Left renal cortex interstitium (tissue), 4 donors: ENCODE measurements around the gene SLC22A3. TPM values are rescaled to one million over a fixed set of nuclear protein-coding genes. Genes with fewer than 3 reads are reported as not detected.
"Not testable (repeated sequence)": the region's sequence is repeated elsewhere in the genome, so short reads cannot be mapped to it uniquely, and the experiment has no call there.

Experiments used
- DNase-seq, 4 donors: peaks; one replicate each; pipeline ENCODE4 v3.0.0-alpha.2; 2013; ENCODE audit warnings: low read depth in 4 of 4, low spot score in 2 of 4, missing footprints in 1 of 4
- polyA plus RNA-seq, 4 donors: library from polyadenylated mRNA; unstranded; fragments of 120-200 nt; gene quantifications; one replicate each; pipeline ENCODE4 v1.2.1, GENCODE V29; 2013; ENCODE audit not compliant: insufficient read length in 4 of 4

Gene SLC22A3, protein sequence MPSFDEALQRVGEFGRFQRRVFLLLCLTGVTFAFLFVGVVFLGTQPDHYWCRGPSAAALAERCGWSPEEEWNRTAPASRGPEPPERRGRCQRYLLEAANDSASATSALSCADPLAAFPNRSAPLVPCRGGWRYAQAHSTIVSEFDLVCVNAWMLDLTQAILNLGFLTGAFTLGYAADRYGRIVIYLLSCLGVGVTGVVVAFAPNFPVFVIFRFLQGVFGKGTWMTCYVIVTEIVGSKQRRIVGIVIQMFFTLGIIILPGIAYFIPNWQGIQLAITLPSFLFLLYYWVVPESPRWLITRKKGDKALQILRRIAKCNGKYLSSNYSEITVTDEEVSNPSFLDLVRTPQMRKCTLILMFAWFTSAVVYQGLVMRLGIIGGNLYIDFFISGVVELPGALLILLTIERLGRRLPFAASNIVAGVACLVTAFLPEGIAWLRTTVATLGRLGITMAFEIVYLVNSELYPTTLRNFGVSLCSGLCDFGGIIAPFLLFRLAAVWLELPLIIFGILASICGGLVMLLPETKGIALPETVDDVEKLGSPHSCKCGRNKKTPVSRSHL
- polyA plus RNA-seq = 1 to 10 TPM; 3.9 to 6.5 (median 4.7) TPM

DNA sequence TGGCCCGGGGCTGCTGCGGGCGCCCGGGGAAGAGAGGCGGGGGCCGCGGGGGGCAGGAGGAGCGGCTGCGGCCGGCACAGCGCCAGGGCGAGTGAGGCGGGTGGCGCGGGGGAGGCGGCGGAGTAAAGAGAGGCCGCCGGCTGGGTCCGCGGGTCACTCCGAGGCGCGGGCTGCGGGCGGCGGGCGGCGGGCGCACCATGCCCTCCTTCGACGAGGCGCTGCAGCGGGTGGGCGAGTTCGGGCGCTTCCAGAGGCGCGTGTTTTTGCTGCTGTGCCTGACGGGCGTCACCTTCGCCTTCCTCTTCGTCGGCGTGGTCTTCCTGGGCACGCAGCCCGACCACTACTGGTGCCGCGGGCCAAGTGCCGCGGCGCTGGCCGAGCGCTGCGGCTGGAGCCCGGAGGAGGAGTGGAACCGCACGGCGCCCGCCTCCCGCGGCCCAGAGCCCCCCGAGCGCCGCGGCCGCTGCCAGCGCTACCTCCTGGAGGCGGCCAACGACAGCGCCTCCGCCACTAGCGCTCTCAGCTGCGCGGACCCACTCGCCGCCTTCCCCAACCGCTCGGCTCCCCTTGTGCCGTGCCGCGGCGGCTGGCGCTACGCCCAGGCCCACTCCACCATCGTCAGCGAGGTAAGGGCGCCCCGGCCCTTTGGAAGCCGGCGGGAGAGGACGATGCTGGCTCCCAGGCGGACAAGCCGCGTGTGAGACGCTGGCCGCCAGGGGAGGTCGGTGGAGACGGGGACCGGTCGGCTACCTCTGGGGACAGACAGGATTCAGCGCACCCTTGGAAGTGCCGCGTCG is at the start of gene SLC22A3:
Gene SLC22A3 (plus strand): TSS at position 156 of the 797 bp plus-strand sequence. CDS start 42 bp downstream, at position 198.
- peak in 1 of 4 donors; percentile 32 for DNase-seq

DNA sequence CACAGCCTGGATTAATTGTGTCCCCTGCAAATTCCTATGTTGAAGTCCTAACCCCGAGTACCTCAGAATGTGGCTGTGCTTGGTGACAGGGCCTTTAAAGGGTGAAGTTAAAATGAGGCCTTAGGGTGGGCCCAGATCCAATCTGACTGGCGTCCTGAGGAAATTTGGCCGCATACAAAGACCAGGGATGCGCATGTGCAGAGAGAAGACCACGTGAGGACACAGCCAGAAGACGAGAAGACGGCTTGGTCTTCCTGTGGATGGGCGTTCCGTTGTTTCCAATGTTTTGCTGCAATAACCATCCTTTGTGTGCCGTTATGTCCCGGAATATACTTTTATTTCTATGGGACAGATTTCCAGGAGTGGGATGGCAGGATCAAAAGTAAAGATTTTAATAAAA is 48.6 kb upstream of the SLC22A3 start:
- no peak for DNase-seq

DNA sequence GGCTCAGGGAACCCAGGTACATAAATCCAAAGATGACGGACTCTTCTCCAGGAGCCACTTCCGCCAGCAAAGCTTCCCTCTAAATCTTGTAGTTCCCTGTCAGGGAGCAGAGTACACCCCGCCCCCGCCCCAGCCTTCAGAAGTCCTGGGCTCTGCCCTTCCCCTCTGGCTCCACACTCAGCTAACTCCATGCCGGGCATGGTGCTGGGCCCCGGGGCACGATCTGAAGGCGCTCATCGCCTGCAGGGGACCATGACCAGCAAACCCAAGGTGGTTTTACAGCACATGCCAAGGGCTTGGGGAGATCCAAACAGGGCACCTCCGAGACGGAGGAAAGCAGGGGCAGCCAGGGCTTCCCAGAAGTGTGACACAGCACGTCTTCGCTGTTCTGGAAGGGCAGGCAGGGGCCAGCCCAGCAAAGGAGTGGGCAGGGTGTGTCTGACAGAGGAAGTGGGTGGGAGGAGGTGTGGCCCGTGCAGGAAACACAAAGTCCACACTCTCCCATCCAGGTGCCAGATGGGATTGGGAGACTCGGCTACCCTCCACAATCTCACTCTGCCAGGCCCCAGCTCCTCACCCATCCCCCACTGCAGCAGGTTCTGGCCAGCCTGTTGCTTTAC is 48.0 kb upstream of the SLC22A3 start:
- DNase-seq = no peak

DNA sequence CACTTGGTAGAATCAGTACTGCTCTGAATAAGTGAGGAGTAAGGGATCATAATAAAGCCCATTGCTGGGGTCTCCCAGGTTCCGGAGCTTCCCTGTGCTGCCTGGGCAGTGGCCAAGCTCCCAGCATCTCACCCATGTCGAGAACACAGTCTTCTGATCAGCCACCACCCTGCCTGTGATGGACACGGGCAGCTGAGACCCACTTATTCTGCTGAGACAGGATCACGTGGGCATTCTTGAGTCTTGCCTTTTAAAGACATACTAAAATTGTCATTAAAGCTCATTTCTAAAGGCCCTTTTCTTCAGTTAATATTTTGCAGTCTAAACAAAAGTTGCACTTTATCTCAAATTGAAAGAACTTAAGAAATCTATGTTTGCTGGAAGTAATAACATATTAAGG is 46.8 kb upstream of the SLC22A3 start:
- no peak for DNase-seq

DNA sequence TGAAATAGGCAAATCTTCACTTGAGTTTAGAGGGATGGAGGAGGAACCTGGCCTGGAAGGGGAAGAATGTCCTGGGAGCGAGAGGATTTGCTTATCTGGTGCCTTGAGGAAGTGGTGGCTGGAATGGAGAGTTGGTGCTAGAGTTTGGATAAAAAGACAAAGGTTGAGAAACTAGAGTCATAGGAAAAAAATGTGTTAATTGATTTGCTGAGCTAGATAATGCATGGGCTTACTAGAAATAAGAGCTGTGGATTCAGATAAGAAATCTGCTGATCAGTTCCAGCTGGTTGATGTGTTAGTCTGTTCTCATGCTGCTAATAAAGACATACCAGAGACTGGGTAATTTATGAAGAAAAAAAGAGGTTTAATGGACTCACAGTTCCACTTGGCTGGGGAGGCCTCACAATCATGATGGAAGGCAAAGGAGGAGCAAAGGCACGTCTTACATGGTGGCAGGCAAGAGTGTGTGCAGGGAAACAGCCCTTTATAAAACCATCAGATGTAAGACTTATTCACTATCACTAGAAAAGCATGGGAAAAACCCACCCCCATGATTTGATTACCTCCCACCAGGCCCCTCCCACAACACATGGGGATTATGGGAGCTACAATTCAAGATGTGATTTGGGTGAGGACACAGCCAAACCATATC is 45.6 kb upstream of the SLC22A3 start:
- not testable (repeated sequence) for DNase-seq

DNA sequence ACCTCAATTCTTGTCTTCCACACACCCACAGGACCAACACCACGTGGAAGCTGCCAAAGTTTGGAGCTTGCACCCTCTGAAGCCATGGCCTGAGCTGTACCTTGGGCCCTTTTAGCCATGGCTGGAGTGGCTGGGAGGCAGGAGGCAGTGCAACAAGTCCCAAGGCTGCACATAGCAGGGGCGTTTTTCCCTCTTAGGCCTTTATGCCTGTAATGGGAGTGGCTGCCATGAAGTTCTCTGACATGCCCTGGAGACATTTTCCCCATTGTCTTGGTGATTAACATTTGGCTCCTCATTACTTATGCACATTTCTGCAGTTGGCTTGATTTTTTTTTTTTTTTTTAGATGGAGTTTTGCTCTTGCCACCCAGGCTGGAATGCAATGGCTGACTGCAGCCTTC is 44.4 kb upstream of the SLC22A3 start:
- DNase-seq = no peak

DNA sequence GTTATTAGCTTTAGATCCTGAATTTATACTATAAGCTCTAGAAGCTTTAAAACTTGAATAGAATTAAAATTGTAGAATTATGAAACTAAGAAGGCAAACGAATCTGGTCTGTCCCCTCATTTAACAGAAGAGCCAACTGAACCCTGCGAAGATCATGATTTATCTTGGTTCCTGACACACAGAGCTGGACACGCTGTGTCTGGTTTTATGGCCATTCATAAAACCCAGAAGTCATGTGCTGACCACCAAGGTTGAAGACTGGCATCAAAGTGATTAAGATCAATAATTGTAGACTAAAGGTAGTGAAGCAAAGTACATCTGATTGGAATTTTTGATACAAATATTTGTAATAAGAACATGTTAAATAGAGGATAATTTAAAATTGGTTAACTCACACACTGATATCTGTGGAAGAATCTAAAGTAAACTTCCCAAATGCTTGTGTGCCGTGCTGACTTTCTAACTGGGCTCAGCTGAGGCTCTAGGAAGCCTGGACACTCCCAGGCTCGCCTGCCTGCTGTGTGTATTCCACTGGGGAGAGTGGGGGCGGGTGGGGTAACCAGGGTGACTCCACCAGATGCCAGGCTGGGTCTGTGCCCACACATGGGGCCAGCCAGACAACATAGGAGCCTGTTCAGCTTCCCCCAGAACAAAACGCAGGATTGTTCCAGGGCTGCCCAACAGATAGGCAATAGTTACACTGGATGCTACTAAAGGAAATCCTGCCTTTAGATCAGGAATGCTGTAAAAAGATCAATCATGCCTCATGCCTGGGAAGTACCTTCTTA is 42.1 kb upstream of the SLC22A3 start:
- DNase-seq = no peak

DNA sequence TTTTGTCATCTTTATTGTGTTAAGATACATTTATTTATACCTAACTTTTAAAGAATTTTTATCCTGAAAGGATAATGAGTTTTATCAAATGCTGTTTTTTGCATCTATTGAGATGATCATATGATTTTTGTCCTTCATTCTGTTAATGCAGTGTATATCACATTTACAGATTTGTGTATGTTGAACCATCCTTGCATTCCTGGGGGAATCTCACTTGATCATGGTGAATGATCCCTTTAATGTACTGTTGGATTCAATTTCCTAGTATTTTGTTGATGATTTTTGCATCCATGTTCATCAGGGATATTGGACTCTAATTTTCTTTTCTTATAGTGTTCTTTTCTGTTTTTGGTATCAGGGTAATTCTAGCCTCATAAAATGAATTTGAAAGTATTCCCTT is 38.5 kb upstream of the SLC22A3 start:
- no peak for DNase-seq

DNA sequence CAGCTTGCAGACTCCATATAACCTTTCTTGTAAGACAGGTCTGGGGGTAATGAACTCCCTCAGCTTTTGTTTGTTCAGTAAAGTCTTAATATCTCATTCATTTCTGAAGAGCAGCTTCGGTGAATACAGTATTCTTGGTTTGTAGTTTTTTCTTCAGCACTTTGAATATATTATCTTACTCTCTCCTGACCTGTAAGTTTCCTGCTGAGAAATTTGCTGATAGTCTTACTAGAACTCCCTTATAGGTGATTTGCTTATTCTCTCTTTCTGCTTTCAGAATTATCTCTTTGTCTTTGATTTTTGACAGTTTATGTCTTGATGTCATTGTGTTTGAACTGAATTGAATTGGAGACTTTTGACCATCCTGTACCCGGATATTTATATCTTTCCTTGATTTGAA is 35.3 kb upstream of the SLC22A3 start:
- no peak for DNase-seq

DNA sequence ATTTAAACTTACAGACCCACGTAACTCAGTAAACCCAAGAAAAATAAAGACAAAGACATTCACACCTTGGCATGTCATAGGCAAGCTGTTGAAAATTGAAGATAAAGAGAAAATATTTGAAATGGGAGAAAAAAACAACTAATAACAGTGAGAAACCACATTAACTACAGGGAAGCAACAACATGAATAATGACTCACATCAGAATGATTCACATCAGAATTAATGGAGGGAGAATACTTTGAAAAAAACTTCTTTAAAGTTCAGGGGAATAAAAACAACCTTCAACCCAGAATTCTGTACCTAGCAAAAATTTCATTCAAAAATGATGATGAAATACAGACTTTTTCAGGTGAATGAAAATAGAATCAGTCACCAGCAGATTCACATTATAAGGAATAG is 32.9 kb upstream of the SLC22A3 start:
- DNase-seq = no peak

DNA sequence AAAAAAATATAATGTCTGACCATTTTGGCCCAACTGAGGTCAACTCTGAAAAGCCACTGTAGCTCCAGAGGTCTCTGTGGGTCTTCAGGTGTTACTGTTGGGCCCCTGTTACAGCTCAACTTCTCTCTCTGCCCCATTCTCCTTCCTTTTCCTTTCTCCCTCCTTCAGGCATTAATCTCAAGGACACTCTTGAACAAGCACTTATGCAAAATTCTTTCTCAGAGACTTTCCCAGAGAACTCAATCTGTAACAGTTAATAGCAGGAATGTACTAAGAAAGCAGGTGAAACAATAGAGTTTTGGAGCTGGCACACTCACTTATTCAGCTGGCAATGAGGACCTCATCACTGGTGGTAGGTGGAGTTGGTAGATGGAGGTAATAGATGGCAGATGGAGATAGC is 31.9 kb upstream of the SLC22A3 start:
- no peak for DNase-seq

DNA sequence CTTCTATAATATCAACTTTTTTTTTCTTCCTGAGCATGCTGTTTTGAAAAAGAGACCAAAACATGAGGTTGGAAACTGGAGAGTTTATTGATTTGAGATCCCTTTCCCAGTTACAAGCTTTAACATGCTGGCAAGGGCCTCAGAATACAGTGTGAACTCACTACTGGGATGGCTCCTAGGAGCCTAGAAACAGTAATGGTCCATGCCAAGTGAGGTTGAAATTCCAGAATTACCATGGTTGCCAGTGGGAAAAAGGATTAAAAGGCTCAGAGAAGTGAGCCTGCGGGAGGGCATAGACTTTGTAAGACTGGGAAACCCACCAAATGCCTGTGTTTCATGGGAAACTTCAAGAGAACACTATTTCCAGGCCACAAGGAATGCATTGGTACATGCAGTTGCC is 28.9 kb upstream of the SLC22A3 start:
- no peak for DNase-seq

DNA sequence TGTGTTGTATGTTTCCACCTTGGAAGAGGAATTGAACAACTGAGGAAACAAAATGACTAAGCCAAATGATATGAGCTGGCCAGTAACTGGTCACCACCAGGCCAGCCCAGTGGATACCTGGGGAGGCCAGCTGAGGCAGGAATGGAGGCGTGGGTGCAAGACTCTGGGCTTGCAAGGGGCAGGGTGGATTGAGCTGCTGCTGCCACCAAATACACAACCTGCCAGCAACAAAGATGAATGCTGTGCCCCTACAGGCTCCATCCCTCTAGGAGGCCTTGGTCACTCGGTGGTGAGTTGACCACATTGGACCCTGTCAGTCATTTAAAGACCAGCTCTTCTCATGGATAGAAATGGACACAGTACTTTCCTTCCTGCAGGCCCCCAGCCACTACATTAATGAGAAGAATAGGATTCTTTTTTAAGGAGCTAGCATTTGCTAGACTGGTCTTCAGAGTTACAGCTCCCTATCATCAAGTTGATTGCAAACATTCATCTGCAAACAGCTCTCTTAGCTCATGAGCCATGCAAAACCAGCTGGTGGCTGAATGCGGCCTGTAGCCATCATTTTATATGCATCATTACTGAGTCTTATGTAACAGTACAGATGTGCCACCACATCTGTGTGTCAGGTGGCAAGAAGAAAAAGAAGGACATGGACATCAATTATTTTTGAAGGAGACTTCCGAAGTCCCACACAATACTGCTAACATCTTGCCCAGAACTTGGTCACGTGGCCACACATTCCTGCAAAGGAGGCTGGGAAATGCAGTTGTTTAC is 26.3 kb upstream of the SLC22A3 start:
- DNase-seq = no peak

DNA sequence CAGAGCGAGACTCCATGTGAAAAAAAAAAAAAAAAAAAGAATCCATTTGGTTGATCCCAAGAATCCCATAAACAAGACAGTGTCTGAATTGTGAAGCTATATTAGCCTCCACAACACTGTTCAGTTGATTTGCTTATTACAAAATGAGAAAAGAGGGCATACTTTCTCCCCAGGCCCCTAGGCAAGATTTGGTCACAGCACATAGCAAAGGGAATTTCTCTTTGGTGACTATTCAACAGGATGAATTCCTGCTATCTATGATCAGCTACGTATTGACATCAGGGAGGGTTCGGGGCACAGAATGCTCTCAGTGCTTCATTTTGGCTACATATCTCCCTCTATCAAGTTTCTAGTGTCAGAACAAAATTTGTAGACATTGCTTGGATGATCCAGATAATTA is 20.2 kb upstream of the SLC22A3 start:
- no peak for DNase-seq

DNA sequence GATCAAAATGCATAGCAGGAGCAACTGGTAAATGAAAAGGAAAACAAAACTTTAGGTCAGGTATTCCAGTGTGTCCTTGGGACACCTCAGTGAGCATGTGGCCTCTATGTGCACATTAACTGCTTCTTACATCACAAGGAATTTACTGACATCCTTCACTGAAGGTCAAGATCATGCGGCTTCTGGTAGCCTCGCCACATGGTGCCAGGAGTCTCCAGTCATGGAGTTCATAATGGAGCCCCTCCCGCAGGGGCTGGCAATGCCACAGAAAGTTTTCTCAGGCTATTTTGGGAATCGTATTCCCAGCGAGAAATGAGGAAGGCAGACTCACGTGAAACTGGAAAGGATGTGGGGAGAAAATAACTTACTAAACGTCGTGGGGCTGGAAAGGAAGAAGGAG is 19.7 kb upstream of the SLC22A3 start:
- DNase-seq = no peak

DNA sequence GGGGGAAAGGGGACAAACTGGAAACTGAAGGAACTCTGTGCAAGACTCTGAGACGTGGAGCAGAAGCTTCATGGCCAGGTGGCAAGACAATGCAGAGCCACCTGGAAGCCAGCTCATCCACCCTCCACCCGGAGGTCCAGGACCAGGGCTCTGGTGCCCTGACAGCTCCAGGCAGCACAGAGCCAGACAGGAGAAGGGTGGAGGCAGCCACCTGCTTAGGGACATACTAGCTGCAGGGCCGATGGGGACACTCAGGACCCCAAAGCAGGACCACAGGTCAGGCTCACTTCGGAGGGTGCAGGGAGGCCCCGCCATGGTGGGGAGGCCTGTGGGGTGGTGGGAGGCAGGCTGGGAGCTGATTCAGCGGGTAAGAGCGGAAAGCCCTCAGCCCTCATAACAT is 19.0 kb upstream of the SLC22A3 start:
- DNase-seq = no peak

DNA sequence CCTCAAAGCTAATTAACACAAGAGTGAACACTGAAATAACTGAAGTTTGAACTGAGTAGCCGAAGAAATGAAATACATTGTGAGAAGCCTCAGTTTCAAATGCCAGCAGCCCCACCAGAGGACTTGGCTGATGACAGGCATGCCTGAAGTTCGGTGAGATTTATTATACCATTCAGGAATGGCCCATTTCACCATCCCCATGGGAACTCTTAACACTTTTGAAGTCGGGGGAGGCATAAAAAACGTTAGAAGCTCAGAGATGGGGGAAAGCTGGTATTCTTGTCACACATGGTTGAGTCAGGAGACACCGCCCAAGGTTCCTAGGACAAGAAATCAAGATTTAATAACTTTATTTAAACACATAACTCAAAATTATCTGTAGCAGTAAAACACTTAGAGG is 17.6 kb upstream of the SLC22A3 start:
- DNase-seq = no peak

DNA sequence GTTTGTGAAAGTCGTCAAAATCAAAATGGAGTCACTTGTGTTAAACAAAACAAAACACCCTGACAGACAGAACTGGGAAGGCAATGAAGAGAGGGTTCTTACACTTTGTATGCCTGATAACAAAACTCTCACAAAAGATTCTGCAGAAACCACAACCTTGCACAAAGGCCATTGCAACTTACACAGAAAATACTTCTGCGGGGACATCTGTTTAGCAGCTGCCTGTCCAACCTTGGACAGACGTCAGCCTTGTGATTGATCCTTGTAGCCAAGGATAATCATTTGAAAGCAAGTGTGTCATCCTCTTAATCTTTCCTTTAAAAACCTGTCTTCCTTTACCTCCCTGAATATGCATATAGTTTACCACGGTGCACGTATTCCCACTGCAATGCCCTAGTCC is 17.0 kb upstream of the SLC22A3 start:
- DNase-seq = no peak

DNA sequence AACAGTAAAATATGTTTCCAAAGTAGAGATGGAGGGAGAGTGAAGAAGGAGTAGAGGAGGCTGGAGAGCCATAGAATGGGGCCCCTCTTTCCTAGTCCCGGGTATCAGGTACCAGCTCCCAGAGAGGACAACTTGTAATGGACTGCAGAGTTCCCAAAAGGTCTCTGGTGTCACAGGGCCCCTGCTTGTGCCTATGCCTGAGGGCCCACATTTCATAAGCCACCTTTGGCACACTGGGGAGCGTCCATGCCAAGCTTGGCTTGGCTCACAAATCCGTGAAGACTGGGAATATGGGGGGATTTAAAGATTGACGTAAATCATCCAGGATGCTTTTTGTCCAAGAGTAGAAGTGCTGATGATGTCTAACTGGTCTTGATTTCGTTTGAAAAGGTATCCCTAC is 16.4 kb upstream of the SLC22A3 start:
- DNase-seq = no peak
